Endothelial cell of umbilical vein (primary cell): ENCODE data around the gene CCDC30.

Experiments
- EZH2 ChIP-seq: IDR thresholded peaks from 2 replicates; pipeline ENCODE4 v1.6.1; 2012; ENCODE audit warnings: borderline replicate concordance, low read depth, mild to moderate bottlenecking, moderate library complexity, low read length, inconsistent platforms; ENCODE audit not compliant: severe bottlenecking
- FOS ChIP-seq: IDR thresholded peaks from 2 replicates; pipeline ENCODE4 v1.6.1; 2011; ENCODE audit warnings: mild to moderate bottlenecking, low read length, moderate library complexity, borderline replicate concordance; ENCODE audit not compliant: insufficient read depth
- TF ChIP-seq, protein P1 (sequence below), 2 donors: IDR thresholded peaks; 1 replicate in 1 of 2; 2 replicates in 1 of 2; pipeline ENCODE4 v1.5.1; 2011; ENCODE audit warnings: low read length in 2 of 2, mild to moderate bottlenecking in 2 of 2, moderate library complexity in 2 of 2, control low read depth in 1 of 2, inconsistent platforms in 1 of 2, low read depth in 1 of 2; ENCODE audit not compliant: insufficient read depth in 1 of 2; ENCODE audit errors: extremely low read depth in 1 of 2

DNA sequence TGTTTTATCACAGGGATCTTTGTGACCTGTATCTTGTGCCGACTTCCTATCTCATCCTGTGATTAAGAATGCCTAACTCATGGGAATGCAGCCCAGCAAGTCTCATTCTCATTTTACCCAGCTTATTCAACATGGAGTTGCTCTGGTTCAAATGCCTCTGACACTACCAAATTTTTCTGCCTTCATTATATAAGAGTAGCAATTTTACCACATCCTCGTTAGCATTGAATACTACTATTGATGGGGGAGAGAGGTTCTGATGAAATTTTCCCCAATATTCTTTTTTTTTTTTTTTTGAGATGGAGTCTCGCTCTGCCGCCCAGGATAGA, 150.7 kb downstream of the CCDC30 start:
- no peak for TF ChIP-seq FOS
- TF ChIP-seq, protein P1, sequence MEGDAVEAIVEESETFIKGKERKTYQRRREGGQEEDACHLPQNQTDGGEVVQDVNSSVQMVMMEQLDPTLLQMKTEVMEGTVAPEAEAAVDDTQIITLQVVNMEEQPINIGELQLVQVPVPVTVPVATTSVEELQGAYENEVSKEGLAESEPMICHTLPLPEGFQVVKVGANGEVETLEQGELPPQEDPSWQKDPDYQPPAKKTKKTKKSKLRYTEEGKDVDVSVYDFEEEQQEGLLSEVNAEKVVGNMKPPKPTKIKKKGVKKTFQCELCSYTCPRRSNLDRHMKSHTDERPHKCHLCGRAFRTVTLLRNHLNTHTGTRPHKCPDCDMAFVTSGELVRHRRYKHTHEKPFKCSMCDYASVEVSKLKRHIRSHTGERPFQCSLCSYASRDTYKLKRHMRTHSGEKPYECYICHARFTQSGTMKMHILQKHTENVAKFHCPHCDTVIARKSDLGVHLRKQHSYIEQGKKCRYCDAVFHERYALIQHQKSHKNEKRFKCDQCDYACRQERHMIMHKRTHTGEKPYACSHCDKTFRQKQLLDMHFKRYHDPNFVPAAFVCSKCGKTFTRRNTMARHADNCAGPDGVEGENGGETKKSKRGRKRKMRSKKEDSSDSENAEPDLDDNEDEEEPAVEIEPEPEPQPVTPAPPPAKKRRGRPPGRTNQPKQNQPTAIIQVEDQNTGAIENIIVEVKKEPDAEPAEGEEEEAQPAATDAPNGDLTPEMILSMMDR (IDR thresholded peaks at IDR 0.05; ENCODE audit: extremely low read depth in 1 of 2, insufficient read depth in 1 of 2, low read depth in 1 of 2, low read length in 2 of 2) = no peak
- no peak for TF ChIP-seq EZH2
